Measurements from ENCODE around the gene PDILT.
"Not testable (repeated sequence)": the region's sequence is repeated elsewhere in the genome, so short reads cannot be mapped to it uniquely, and the experiment has no call there.

PDILT gene

GRCh38 chr16:20404637-20405036 is at the start of gene PDILT:
TSS of gene PDILT (minus strand) at chr16:20404737. CDS start at chr16:20399300, 5,437 bp downstream.
- DNase-seq (ENCODE audit: low read depth in 2 of 3, low spot score in 1 of 3): no peak

- not testable (repeated sequence) for DNase-seq (ENCODE audit: low read depth in 2 of 3, low spot score in 1 of 3)
These were observed 49.1 kb upstream of the PDILT start for GRCh38 chr16:20453633-20454032.

- DNase-seq (ENCODE audit: low read depth in 2 of 3, low spot score in 1 of 3): not testable (repeated sequence)
These were observed 46.8 kb upstream of the PDILT start, which contains the start of gene ACSM2A for GRCh38 chr16:20451364-20451763. TSS of gene ACSM2A (plus strand) at chr16:20451521. CDS start at chr16:20460115, 8,594 bp downstream.

- DNase-seq (ENCODE audit: low read depth in 2 of 3, low spot score in 1 of 3): not testable (repeated sequence)
These were observed 42.3 kb upstream of the PDILT start for GRCh38 chr16:20446652-20447393.

GRCh38 chr16:20441859-20442258 is 37.3 kb upstream of the PDILT start:
- not testable (repeated sequence) for DNase-seq (ENCODE audit: low read depth in 2 of 3, low spot score in 1 of 3)

GRCh38 chr16:20441191-20441590 is 36.7 kb upstream of the PDILT start:
- no peak for DNase-seq (ENCODE audit: low read depth in 2 of 3, low spot score in 1 of 3)

- not testable (repeated sequence) for DNase-seq (ENCODE audit: low read depth in 2 of 3, low spot score in 1 of 3)
These were observed 36.2 kb upstream of the PDILT start for GRCh38 chr16:20440731-20441130.

GRCh38 chr16:20439820-20440231 is 35.3 kb upstream of the PDILT start:
- DNase-seq (ENCODE audit: low read depth in 2 of 3, low spot score in 1 of 3): not testable (repeated sequence)

GRCh38 chr16:20438950-20439349 is 34.4 kb upstream of the PDILT start:
- not testable (repeated sequence) for DNase-seq (ENCODE audit: low read depth in 2 of 3, low spot score in 1 of 3)

- no peak for DNase-seq (ENCODE audit: low read depth in 2 of 3, low spot score in 1 of 3)
These were observed 26.4 kb upstream of the PDILT start for GRCh38 chr16:20430948-20431347.

- DNase-seq (ENCODE audit: low read depth in 2 of 3, low spot score in 1 of 3): not testable (repeated sequence)
These were observed 25.9 kb upstream of the PDILT start for GRCh38 chr16:20430480-20430879.

GRCh38 chr16:20429499-20429898 is 25.0 kb upstream of the PDILT start:
- not testable (repeated sequence) for DNase-seq (ENCODE audit: low read depth in 2 of 3, low spot score in 1 of 3)

- not testable (repeated sequence) for DNase-seq (ENCODE audit: low read depth in 2 of 3, low spot score in 1 of 3)
These were observed 22.9 kb upstream of the PDILT start for GRCh38 chr16:20427401-20427797.

GRCh38 chr16:20424129-20424866 is 19.8 kb upstream of the PDILT start:
- no peak for DNase-seq (ENCODE audit: low read depth in 2 of 3, low spot score in 1 of 3)

GRCh38 chr16:20423772-20424128 is 19.2 kb upstream of the PDILT start:
- not testable (repeated sequence) for DNase-seq (ENCODE audit: low read depth in 2 of 3, low spot score in 1 of 3)

- not testable (repeated sequence) for DNase-seq (ENCODE audit: low read depth in 2 of 3, low spot score in 1 of 3)
These were observed 17.2 kb upstream of the PDILT start for GRCh38 chr16:20421748-20422147.

- not testable (repeated sequence) for DNase-seq (ENCODE audit: low read depth in 2 of 3, low spot score in 1 of 3)
These were observed 14.6 kb upstream of the PDILT start for GRCh38 chr16:20419093-20419492.

GRCh38 chr16:20415541-20415940 is 11.0 kb upstream of the PDILT start:
- no peak for DNase-seq (ENCODE audit: low read depth in 2 of 3, low spot score in 1 of 3)

- no peak for DNase-seq (ENCODE audit: low read depth in 2 of 3, low spot score in 1 of 3)
These were observed 6.5 kb upstream of the PDILT start for GRCh38 chr16:20411055-20411454.

GRCh38 chr16:20410121-20410723 is 5.7 kb upstream of the PDILT start:
- no peak for DNase-seq (ENCODE audit: low read depth in 2 of 3, low spot score in 1 of 3)

GRCh38 chr16:20409398-20410120 is 5.0 kb upstream of the PDILT start, which contains the start of gene ACSM5:
TSS of gene ACSM5 (plus strand) at chr16:20409534. CDS start at chr16:20411485, 1,951 bp downstream.
- DNase-seq (ENCODE audit: low read depth in 2 of 3, low spot score in 1 of 3): no peak

All from stimulated activated CD4-positive, alpha-beta T cell treated with anti-CD3 and anti-CD28 coated beads, Interleukin-12 subunit alpha, Interleukin-12 subunit beta, amount 100 ng/mL, for 48 hours (primary cell).